AG08396 (cell line): ENCODE measurements around the gene OR2F2.

Experiments
- DNase-seq: peaks from one replicate; pipeline ENCODE4 v3.0.0; 2012; ENCODE audit warnings: low spot score, mixed read lengths

OR2F2 gene

GRCh38 chr7:143914938-143915652, 19.9 kb upstream of the OR2F2 start:
- DNase-seq = no peak

GRCh38 chr7:143924851-143925250, 10.2 kb upstream of the OR2F2 start:
- no peak for DNase-seq

GRCh38 chr7:143929224-143929920, 5.7 kb upstream of the OR2F2 start:
- DNase-seq = no peak

GRCh38 chr7:143931739-143932138, 3.3 kb upstream of the OR2F2 start:
- DNase-seq = no peak

GRCh38 chr7:143936087-143937009, 1.3 kb downstream of the OR2F2 start:
- DNase-seq = peak; percentile 33

- DNase-seq = no peak
Measured at GRCh38 chr7:143938379-143939243, 3.6 kb downstream of the OR2F2 start.

GRCh38 chr7:143945423-143945822, 10.4 kb downstream of the OR2F2 start:
- no peak for DNase-seq

- DNase-seq = no peak
Measured at GRCh38 chr7:143947111-143947510, 12.1 kb downstream of the OR2F2 start.

GRCh38 chr7:143948733-143949132, 13.7 kb downstream of the OR2F2 start:
- no peak for DNase-seq

- DNase-seq = no peak
Measured at GRCh38 chr7:143953421-143953820, 18.4 kb downstream of the OR2F2 start.

GRCh38 chr7:143954135-143954534, 19.1 kb downstream of the OR2F2 start:
- no peak for DNase-seq

- no peak for DNase-seq
Measured at GRCh38 chr7:143954544-143954943, 19.5 kb downstream of the OR2F2 start, which contains the start of gene OR2F1. Gene OR2F1, plus strand, starts transcription at chr7:143954844. Its CDS starts 5,127 bp downstream, at chr7:143959971.

GRCh38 chr7:143958781-143959180, 23.7 kb downstream of the OR2F2 start:
- DNase-seq = no peak

GRCh38 chr7:143960813-143961610, 26.0 kb downstream of the OR2F2 start:
- no peak for DNase-seq

- DNase-seq = no peak
Measured at GRCh38 chr7:143965280-143965679, 30.2 kb downstream of the OR2F2 start.

- DNase-seq = no peak
Measured at GRCh38 chr7:143967398-143967797, 32.4 kb downstream of the OR2F2 start.

GRCh38 chr7:143973870-143974416, 38.9 kb downstream of the OR2F2 start:
- DNase-seq = no peak

GRCh38 chr7:143974459-143974858, 39.4 kb downstream of the OR2F2 start:
- no peak for DNase-seq

GRCh38 chr7:143975617-143976016, 40.6 kb downstream of the OR2F2 start:
- DNase-seq = no peak

- no peak for DNase-seq
Measured at GRCh38 chr7:143978585-143978984, 43.6 kb downstream of the OR2F2 start.
